GM12875 (cell line): Measurements from ENCODE around the gene FBH1.
"Not testable (repeated sequence)": the region's sequence is repeated elsewhere in the genome, so short reads cannot be mapped to it uniquely, and the experiment has no call there.

Experiments used
- H3K4me3 ChIP-seq: one replicate; pipeline ENCODE4 v1.5.1; 2011; ENCODE audit warnings: low read depth, low read length, control low read depth
- CTCF ChIP-seq: IDR thresholded peaks from 2 replicates; pipeline ENCODE4 v1.5.1; 2011; ENCODE audit warnings: low read depth, mild to moderate bottlenecking, control low read depth, inconsistent platforms, low read length, moderate library complexity, borderline replicate concordance; ENCODE audit not compliant: insufficient read depth

The FBH1 gene

DNA sequence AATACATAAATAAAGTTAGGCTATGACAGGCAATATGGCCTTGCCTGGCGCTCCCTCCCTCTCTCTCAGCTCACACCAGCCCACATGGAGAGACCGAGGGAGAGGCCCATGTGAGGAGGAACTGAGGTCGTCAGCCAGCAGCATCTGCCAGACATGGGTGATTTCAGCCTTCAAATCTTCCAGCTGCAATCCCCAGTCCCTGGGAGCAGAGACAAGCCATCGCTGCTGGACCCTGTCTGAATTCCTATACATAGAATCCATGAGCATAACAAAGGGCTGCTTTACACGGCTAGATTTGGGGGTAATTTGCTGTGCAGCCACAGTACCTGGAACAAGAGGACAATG lies 35.9 kb upstream of the FBH1 start:
- TF ChIP-seq CTCF, result no peak
- no peak overlapping the region for H3K4me3 ChIP-seq

- TF ChIP-seq CTCF, result no peak
- H3K4me3 ChIP-seq, result no peak overlapping the region
Measured at GRCh38 chr10:5855979-5856700, 33.9 kb upstream of the FBH1 start.

- TF ChIP-seq CTCF, result no peak
- H3K4me3 ChIP-seq, result no peak overlapping the region
Measured at GRCh38 chr10:5856701-5857004, 33.4 kb upstream of the FBH1 start.

- H3K4me3 ChIP-seq, result no peak overlapping the region
- TF ChIP-seq CTCF, result no peak
Measured at GRCh38 chr10:5858811-5859210, 31.2 kb upstream of the FBH1 start.

- TF ChIP-seq CTCF, result no peak
- no peak overlapping the region for H3K4me3 ChIP-seq
Measured at GRCh38 chr10:5860066-5860465, 30.0 kb upstream of the FBH1 start.

- no peak for TF ChIP-seq CTCF
- H3K4me3 ChIP-seq, result no peak overlapping the region
Measured at GRCh38 chr10:5862360-5862961, 27.6 kb upstream of the FBH1 start.

- not testable (repeated sequence) for H3K4me3 ChIP-seq
Measured at GRCh38 chr10:5862981-5863685, 26.9 kb upstream of the FBH1 start.

GRCh38 chr10:5866451-5867081 lies 23.5 kb upstream of the FBH1 start:
- H3K4me3 ChIP-seq, result not testable (repeated sequence)

DNA sequence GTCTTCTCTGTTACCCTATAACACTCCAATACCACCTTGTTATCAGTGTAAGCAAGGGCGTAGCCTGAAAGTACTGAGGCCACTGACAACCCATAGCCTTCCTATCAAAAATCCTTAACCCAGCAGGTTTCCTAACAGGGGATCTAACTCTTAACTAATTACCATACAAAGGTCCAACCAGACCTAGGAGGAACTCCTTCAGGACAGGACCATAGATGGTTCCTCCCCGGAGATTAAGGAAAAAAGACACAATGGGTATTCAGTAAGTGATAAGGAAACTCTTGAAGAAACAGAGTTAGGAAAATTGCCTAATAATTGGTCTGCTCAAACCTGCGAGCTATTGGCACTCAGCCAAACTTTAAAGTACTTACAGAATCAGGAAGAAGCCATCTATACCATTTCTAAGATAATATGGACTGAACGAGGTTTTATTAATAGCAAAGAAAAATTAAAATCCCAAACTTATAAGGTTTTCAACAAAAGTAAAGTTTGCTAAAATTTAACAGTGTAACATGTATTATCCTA lies 22.9 kb upstream of the FBH1 start:
- not testable (repeated sequence) for H3K4me3 ChIP-seq

DNA sequence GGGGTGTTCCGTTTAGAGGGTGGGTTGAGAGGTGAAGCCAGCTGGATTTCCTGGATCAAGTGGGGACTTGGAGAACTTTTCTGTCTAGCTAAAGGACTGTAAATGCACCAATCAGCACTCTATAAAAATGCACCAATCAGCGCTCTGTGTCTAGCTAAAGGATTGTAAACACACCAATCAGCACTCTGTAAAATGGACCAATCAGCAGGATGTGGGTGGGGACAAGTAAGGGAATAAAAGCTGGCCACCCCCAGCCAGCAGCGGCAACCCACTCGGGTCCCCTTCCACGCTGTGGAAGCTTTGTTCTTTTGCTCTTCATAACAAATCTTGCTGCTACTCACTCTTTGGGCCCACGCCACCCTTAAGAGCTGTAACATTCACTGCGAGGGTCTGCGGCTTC lies 21.7 kb upstream of the FBH1 start:
- H3K4me3 ChIP-seq, result not testable (repeated sequence)
